A673 (cell line): ENCODE results near the gene CA7. TPM values are rescaled to one million over a fixed set of nuclear protein-coding genes. Genes with fewer than 3 reads are reported as not detected.

Experiments
- Bru-seq: library from RNA; stranded (reverse); fragments of 400-500 nt; gene quantifications from one replicate; lab custom pipeline; 2021; lab: Mats Ljungman, UMichigan
- BruChase-seq, 2 experiments: library from RNA; stranded (reverse); fragments of 400-500 nt; gene quantifications; one replicate each; lab custom pipeline; 2021; lab: Mats Ljungman, UMichigan
- BruUV-seq: library from RNA; stranded (reverse); fragments of 400-500 nt; replicated peaks from 2 replicates; lab custom pipeline; 2021; lab: Mats Ljungman, UMichigan
- CTCF ChIA-PET: fragments of 300-600 bp; sonication (Branson Sonifier 250); formaldehyde crosslinking; loops from one replicate; lab custom pipeline; 2022; ENCODE audit warnings: antibody characterized with exemption; lab: Charles Lee
- POLR2A ChIA-PET: fragments of 300-600 bp; sonication (Branson Sonifier 250); formaldehyde crosslinking; loops from one replicate; lab custom pipeline; 2022; ENCODE audit warnings: antibody characterized with exemption; ENCODE audit not compliant: low non-redundant PET; lab: Charles Lee
- DNase-seq: peaks from one replicate; pipeline ENCODE4 v3.0.0-alpha.2; 2015; ENCODE audit warnings: low spot score
- H3K27ac ChIP-seq: fragments of 200-600 bp; sonication (generic); 2 replicates; pipeline ENCODE4 v1.5.1; 2016; ENCODE audit warnings: mixed run types, low read depth, mild to moderate bottlenecking, mixed read lengths, antibody characterized with exemption, low read length; ENCODE audit not compliant: poor library complexity, severe bottlenecking
- H3K27me3 ChIP-seq: fragments of 200-600 bp; sonication (generic); replicated peaks from 2 replicates; pipeline ENCODE4 v1.6.1; 2017; ENCODE audit warnings: mixed run types, low read depth, mild to moderate bottlenecking, mixed read lengths, antibody characterized with exemption, low read length; ENCODE audit not compliant: insufficient read depth, poor library complexity
- H3K36me3 ChIP-seq: fragments of 200-600 bp; sonication (generic); 2 replicates; pipeline ENCODE4 v1.6.1; 2016; ENCODE audit warnings: mixed run types, mild to moderate bottlenecking, mixed read lengths, antibody characterized with exemption, low read length; ENCODE audit not compliant: insufficient read depth, poor library complexity, severe bottlenecking
- H3K4me1 ChIP-seq: fragments of 200-600 bp; sonication (generic); 2 replicates; pipeline ENCODE4 v1.6.1; 2017; ENCODE audit warnings: mixed run types, mild to moderate bottlenecking, mixed read lengths, antibody characterized with exemption, low read length; ENCODE audit not compliant: insufficient read depth, poor library complexity, severe bottlenecking
- H3K4me3 ChIP-seq: fragments of 200-600 bp; sonication (generic); 2 replicates; pipeline ENCODE4 v1.5.1; 2016; ENCODE audit warnings: low read depth, mixed run types, mild to moderate bottlenecking, mixed read lengths, low read length; ENCODE audit not compliant: poor library complexity, severe bottlenecking
- H3K9me3 ChIP-seq: fragments of 200-600 bp; sonication (generic); 2 replicates; pipeline ENCODE4 v1.6.1; 2016; ENCODE audit warnings: mixed run types, low read depth, mild to moderate bottlenecking, mixed read lengths, antibody characterized with exemption, low read length; ENCODE audit not compliant: poor library complexity, severe bottlenecking
- EZH2 ChIP-seq: fragments of 200-600 bp; sonication (generic); IDR thresholded peaks from 2 replicates; pipeline ENCODE4 v1.6.1; 2017; ENCODE audit warnings: borderline replicate concordance, low read depth, mild to moderate bottlenecking, mixed read lengths, antibody characterized with exemption, low read length; ENCODE audit not compliant: poor library complexity, severe bottlenecking
- intact Hi-C: fragments of 100-400 bp; cut with micrococcal nuclease; formaldehyde crosslinking; loops from one replicate; pipeline ENCODE4 v1.10.0; 2022; ENCODE audit not compliant: unreplicated experiment
- long read RNA-seq: library from polyadenylated mRNA; stranded (forward); transcript quantifications from one replicate; pipeline ENCODE4 v2.0.0, GENCODE V29; 2022
- total RNA-seq: library from RNA; stranded (reverse); gene quantifications from 2 replicates; pipeline ENCODE4 v1.2.3, GENCODE V29; 2021
- TF ChIP-seq, protein P1 (sequence below): fragments of 300-800, 200-600 bp; sonication (generic); conservative IDR thresholded peaks from 2 replicates; pipeline ENCODE4 v1.5.1; 2017; ENCODE audit warnings: low read depth, mild to moderate bottlenecking, antibody characterized with exemption, low read length, moderate library complexity, mixed read lengths

Gene CA7
- total RNA-seq, result not detected in 2 replicates
- Bru-seq, nascent RNA, result not detected
- BruChase-seq, experiment 1, labeled RNA remaining after a 2-hour chase, result not detected
- BruChase-seq, experiment 2, labeled RNA remaining after a 6-hour chase, result not detected
- long read RNA-seq, result 0 reads

DNA sequence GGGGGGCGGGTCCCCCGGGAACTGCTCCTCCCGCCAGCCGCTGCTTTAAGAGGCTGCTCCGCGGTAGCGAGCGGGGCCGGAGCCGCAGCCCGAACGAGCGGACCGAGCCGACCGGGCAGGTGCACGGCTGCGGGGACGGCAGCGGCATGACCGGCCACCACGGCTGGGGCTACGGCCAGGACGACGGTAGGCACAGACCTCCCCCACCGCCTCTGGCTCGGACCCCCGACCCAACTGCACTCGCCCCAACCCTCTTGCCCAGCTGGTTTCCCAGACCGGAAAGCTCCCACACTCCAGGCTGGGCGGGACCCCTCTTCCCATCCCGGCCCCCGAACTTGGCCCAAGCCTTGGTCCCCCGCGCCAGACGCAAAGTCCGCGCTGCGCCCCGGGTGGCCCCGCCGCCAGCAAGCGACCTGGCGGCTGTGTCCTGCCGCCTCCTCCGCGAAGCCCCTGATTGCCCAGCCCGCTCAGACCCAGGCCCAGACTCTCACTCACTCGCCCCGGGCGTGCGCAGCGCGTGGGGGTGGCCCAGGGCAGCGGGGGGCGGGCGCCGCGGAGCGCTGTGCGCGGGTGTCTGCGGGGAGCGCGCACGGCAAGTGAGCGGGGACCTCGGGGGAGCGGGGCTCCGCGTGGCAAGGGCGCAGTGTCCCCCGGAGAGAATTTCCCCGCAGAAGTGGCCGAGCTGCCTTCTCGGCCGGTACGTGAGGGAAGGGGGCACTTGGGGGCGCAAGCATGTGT, at the start of gene CA7:
Gene CA7, plus strand, starts transcription at position 73 of the 738 bp plus-strand sequence. Its CDS starts 74 bp downstream, at position 147.
- POLR2A ChIA-PET, result no interaction called here
- Histone ChIP-seq H3K27ac (no peak within 1 kb of the TSS), H3K4me1 (peaks cover 19% of the 10 kb centered on the region), H3K9me3 (no peaks in the 10 kb centered on the region), H3K36me3 (no peaks in the 10 kb centered on the region), H3K27me3 (peaks cover 19% of the 10 kb centered on the region), H3K4me3 (peak within 1 kb of the TSS; percentile 53)
- intact Hi-C loops, result no loop called here
- CTCF ChIA-PET, result no interaction called here
- DNase-seq, result no peak
- BruUV-seq, result no TSS peak
- TF ChIP-seq EZH2, result peak; percentile 35
- TF ChIP-seq, protein P1, sequence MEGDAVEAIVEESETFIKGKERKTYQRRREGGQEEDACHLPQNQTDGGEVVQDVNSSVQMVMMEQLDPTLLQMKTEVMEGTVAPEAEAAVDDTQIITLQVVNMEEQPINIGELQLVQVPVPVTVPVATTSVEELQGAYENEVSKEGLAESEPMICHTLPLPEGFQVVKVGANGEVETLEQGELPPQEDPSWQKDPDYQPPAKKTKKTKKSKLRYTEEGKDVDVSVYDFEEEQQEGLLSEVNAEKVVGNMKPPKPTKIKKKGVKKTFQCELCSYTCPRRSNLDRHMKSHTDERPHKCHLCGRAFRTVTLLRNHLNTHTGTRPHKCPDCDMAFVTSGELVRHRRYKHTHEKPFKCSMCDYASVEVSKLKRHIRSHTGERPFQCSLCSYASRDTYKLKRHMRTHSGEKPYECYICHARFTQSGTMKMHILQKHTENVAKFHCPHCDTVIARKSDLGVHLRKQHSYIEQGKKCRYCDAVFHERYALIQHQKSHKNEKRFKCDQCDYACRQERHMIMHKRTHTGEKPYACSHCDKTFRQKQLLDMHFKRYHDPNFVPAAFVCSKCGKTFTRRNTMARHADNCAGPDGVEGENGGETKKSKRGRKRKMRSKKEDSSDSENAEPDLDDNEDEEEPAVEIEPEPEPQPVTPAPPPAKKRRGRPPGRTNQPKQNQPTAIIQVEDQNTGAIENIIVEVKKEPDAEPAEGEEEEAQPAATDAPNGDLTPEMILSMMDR, result no peak

DNA sequence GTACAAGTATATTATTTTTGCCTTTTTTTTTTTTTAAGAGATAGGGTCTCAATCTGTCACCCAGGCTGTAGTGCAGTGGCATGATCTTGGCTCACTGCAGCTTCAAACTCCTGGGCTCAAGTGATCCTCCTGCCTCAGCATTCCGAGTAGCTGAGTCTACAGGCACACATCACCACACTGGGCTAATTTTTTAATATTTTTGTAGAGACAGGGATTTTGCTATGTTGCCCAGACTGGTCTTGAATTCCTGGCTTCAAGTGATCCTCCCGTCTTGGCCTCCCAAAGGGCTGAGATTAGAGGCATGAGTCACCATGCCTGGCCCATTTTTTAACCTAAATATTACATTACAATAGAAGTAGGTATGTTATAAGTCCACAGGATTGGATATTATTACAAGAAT, 46.1 kb upstream of the CA7 start:
- BruUV-seq, result no TSS peak
- no peak overlapping the region for H3K27ac ChIP-seq
- no peaks in the 10 kb centered on the region for H3K9me3 ChIP-seq
- no peak for DNase-seq
- no peaks in the 10 kb centered on the region for H3K4me1 ChIP-seq
- ChIA-PET CTCF (no interaction called here), POLR2A (no interaction called here)
- intact Hi-C loops, result no loop called here
- TF ChIP-seq, protein P1, result no peak
- no peak for TF ChIP-seq EZH2
- H3K36me3 ChIP-seq, result peaks cover 11% of the 10 kb centered on the region
- no peaks in the 10 kb centered on the region for H3K27me3 ChIP-seq
- H3K4me3 ChIP-seq, result no peak overlapping the region

DNA sequence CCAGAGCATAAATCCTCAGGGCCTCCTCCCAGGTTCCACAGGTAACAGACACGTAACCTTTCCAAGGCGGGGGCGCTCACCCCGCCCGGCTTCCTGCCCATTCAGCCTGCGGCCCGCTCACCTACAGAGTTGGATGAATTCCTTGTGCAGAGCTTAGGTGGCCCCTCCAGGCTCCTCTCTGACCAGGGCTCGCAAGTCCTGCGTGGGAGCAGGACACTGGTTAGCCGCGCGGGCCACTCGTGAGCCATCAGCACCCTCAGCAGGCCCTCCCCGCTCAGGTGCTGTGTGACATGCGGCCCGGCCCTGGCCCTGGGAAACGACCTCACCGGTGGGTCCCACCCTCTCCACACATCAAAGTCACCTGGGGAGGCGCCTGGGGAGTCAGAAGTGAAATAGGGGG, 43.4 kb upstream of the CA7 start:
- no peak for DNase-seq
- POLR2A ChIA-PET, result no interaction called here
- CTCF ChIA-PET, result no interaction called here

More for the DNA sequence above, 43.4 kb upstream of the CA7 start:
- TF ChIP-seq, protein P1, result no peak
- TF ChIP-seq EZH2, result no peak
- H3K4me1 ChIP-seq, result no peaks in the 10 kb centered on the region
- H3K27ac ChIP-seq, result no peak overlapping the region
- intact Hi-C loops, result no loop called here
- BruUV-seq, result no TSS peak
- H3K36me3 ChIP-seq, result peaks cover 35% of the 10 kb centered on the region
- H3K4me3 ChIP-seq, result no peak overlapping the region
- no peaks in the 10 kb centered on the region for H3K27me3 ChIP-seq
- H3K9me3 ChIP-seq, result no peaks in the 10 kb centered on the region
